H1 (cell line): ENCODE results near the gene TPSG1. TPM values are rescaled to one million over a fixed set of nuclear protein-coding genes. Genes with fewer than 3 reads are reported as not detected.

Experiments used
- CTCF ChIA-PET: fragments of 300-600 bp; sonication (Branson Sonifier 250); formaldehyde crosslinking; loops from one replicate; lab custom pipeline; 2021; ENCODE audit not compliant: partially characterized antibody; lab: Charles Lee
- POLR2A ChIA-PET: fragments of 300-600 bp; sonication (Branson Sonifier 250); formaldehyde crosslinking; loops from one replicate; lab custom pipeline; 2021; ENCODE audit warnings: inconsistent platforms; ENCODE audit not compliant: partially characterized antibody; lab: Charles Lee
- DNase-seq, 2 experiments: peaks; one replicate each; pipeline versions ENCODE4 v3.0.0 to v3.0.0-alpha.2; 2010 to 2022; ENCODE audit warnings: low spot score in 2 of 2, low read depth in 1 of 2, mixed read lengths in 1 of 2
- FAIRE-seq: peaks from 2 replicates; lab custom pipeline; 2011; peaks lifted over from hg19 to GRCh38; lab: Jason Lieb, UNC
- H2AFZ ChIP-seq: 2 replicates; pipeline ENCODE4 v1.8.1; 2012; ENCODE audit warnings: low read length, inconsistent platforms
- H2AK5ac ChIP-seq: 2 replicates; pipeline ENCODE4 v1.6.1; 2013; ENCODE audit warnings: low read depth, low read length
- H2BK120ac ChIP-seq: replicated peaks from 2 replicates; pipeline ENCODE3; 2013; ENCODE audit warnings: low read depth, low read length, inconsistent platforms
- H2BK12ac ChIP-seq: 2 replicates; pipeline ENCODE4 v1.6.1; 2013; ENCODE audit warnings: low read depth, low read length
- H2BK15ac ChIP-seq: 2 replicates; pipeline ENCODE4 v1.6.1; 2013; ENCODE audit warnings: low read length
- H2BK20ac ChIP-seq: 2 replicates; pipeline ENCODE4 v1.6.1; 2013; ENCODE audit warnings: low read length
- H2BK5ac ChIP-seq: 2 replicates; pipeline ENCODE4 v1.6.1; 2013; ENCODE audit warnings: low read depth, low read length
- H3K14ac ChIP-seq: 2 replicates; pipeline ENCODE4 v1.6.1; 2013; ENCODE audit warnings: inconsistent platforms; ENCODE audit not compliant: insufficient read length
- H3K18ac ChIP-seq: 2 replicates; pipeline ENCODE4 v1.6.1; 2013; ENCODE audit warnings: low read length; ENCODE audit errors: extremely low read depth
- H3K23ac ChIP-seq: 2 replicates; pipeline ENCODE4 v1.6.1; 2013; ENCODE audit warnings: inconsistent platforms; ENCODE audit not compliant: insufficient read length
- H3K23me2 ChIP-seq: 2 replicates; pipeline ENCODE4 v1.6.1; 2013; ENCODE audit warnings: low read depth, low read length
- H3K27ac ChIP-seq: 2 replicates; pipeline ENCODE4 v1.6.1; 2011; ENCODE audit warnings: low read depth, low read length, inconsistent platforms
- H3K27me3 ChIP-seq, 4 experiments: replicated peaks in 1 of 4; 1 replicate in 1 of 4; 2 replicates in 3 of 4; pipeline versions ENCODE4 v1.6.1 to v1.8.1; 2011 to 2013; ENCODE audit warnings: low read length in 3 of 4, mild to moderate bottlenecking in 3 of 4, inconsistent platforms in 2 of 4, mixed read lengths in 2 of 4, moderate library complexity in 1 of 4; ENCODE audit not compliant: control insufficient read depth in 3 of 4, insufficient read depth in 3 of 4; ENCODE audit errors: extremely low read depth in 1 of 4
- H3K36me3 ChIP-seq, 4 experiments: 2 replicates each; pipeline versions ENCODE4 v1.6.1 to v1.8.1; 2011 to 2013; ENCODE audit warnings: mild to moderate bottlenecking in 4 of 4, low read length in 3 of 4, moderate library complexity in 2 of 4, control low read depth in 1 of 4, inconsistent platforms in 1 of 4; ENCODE audit not compliant: insufficient read depth in 4 of 4, control insufficient read depth in 2 of 4
- H3K4ac ChIP-seq: replicated peaks from 2 replicates; pipeline ENCODE3; 2013; ENCODE audit warnings: low read length, low read depth, mixed read lengths, inconsistent platforms; ENCODE audit not compliant: insufficient read length
- H3K4me1 ChIP-seq, 4 experiments: replicated peaks in 1 of 4; 1 replicate in 1 of 4; 2 replicates in 3 of 4; pipeline versions ENCODE4 v1.6.1 to v1.8.1; 2011 to 2013; ENCODE audit warnings: low read length in 3 of 4, inconsistent platforms in 2 of 4, mixed read lengths in 1 of 4; ENCODE audit not compliant: insufficient read depth in 4 of 4, control insufficient read depth in 3 of 4
- H3K4me2 ChIP-seq, 2 experiments: 2 replicates each; pipeline versions ENCODE4 v1.6.1 to v1.8.1; 2011 to 2013; ENCODE audit warnings: low read depth in 2 of 2, low read length in 2 of 2, control low read depth in 1 of 2, inconsistent platforms in 1 of 2, mild to moderate bottlenecking in 1 of 2; ENCODE audit not compliant: insufficient read depth in 1 of 2
- H3K4me3 ChIP-seq, 4 experiments: fragments of 200-600, 300-600 bp in 1 of 4; sonication (generic), shearing (Covaris generic), sonication (Bioruptor Twin) in 1 of 4; 2 replicates each; pipeline versions ENCODE4 v1.5.1 to v1.8.1; 2011 to 2016; ENCODE audit warnings: low read length in 4 of 4, low read depth in 3 of 4, control low read depth in 2 of 4, inconsistent platforms in 2 of 4, mild to moderate bottlenecking in 2 of 4, mixed read lengths in 1 of 4, moderate library complexity in 1 of 4; ENCODE audit not compliant: insufficient read depth in 2 of 4; ENCODE audit errors: extremely low read depth in 1 of 4
- H3K56ac ChIP-seq: replicated peaks from 2 replicates; pipeline ENCODE3; 2013; ENCODE audit warnings: low read depth, mild to moderate bottlenecking, mixed read lengths, low read length, inconsistent platforms; ENCODE audit not compliant: insufficient read length
- H3K79me1 ChIP-seq: 2 replicates; pipeline ENCODE4 v1.6.1; 2013; ENCODE audit warnings: low read depth, low read length, control low read depth
- H3K79me2 ChIP-seq, 2 experiments: 2 replicates each; pipeline versions ENCODE4 v1.6.1 to v1.8.1; 2012 to 2013; ENCODE audit warnings: low read length in 2 of 2, mild to moderate bottlenecking in 2 of 2, inconsistent platforms in 1 of 2; ENCODE audit not compliant: insufficient read depth in 2 of 2, control insufficient read depth in 1 of 2
- H3K9ac ChIP-seq, 4 experiments: replicated peaks in 1 of 4; 1 replicate in 1 of 4; 2 replicates in 3 of 4; pipeline versions ENCODE4 v1.6.1 to v1.8.1; 2011 to 2013; ENCODE audit warnings: low read depth in 3 of 4, low read length in 3 of 4, control low read depth in 2 of 4, mild to moderate bottlenecking in 2 of 4, moderate library complexity in 2 of 4, inconsistent platforms in 1 of 4; ENCODE audit errors: extremely low read depth in 1 of 4
- H3K9me3 ChIP-seq, 2 experiments: 2 replicates each; pipeline versions ENCODE4 v1.6.1 to v1.8.1; 2012 to 2013; ENCODE audit warnings: mild to moderate bottlenecking in 2 of 2, moderate library complexity in 2 of 2, control low read depth in 1 of 2, inconsistent platforms in 1 of 2, low read depth in 1 of 2, low read length in 1 of 2, mixed read lengths in 1 of 2; ENCODE audit not compliant: insufficient read depth in 2 of 2
- H4K20me1 ChIP-seq, 2 experiments: replicated peaks in 1 of 2; 2 replicates each; pipeline versions ENCODE3 to v1.8.1; 2011 to 2013; ENCODE audit warnings: inconsistent platforms in 2 of 2, low read length in 2 of 2, mild to moderate bottlenecking in 1 of 2; ENCODE audit not compliant: insufficient read depth in 2 of 2, control insufficient read depth in 1 of 2
- H4K5ac ChIP-seq: 2 replicates; pipeline ENCODE4 v1.6.1; 2013; ENCODE audit warnings: low read length, low read depth, mixed read lengths, inconsistent platforms; ENCODE audit not compliant: insufficient read length
- H4K8ac ChIP-seq: 2 replicates; pipeline ENCODE4 v1.8.0; 2013; ENCODE audit warnings: mild to moderate bottlenecking, moderate library complexity, low read length, inconsistent platforms; ENCODE audit not compliant: insufficient read depth; ENCODE audit errors: extremely low read depth
- H4K91ac ChIP-seq: replicated peaks from 2 replicates; pipeline ENCODE3; 2013; ENCODE audit warnings: low read length, mixed read lengths, inconsistent platforms; ENCODE audit not compliant: insufficient read length
- NRF1 ChIP-seq: IDR thresholded peaks from 2 replicates; pipeline ENCODE4 v1.6.1; 2011; ENCODE audit warnings: mild to moderate bottlenecking, low read depth, low read length, improper control_type of control experiment
- WGBS, 2 experiments: shearing (Covaris generic) in 1 of 2; methylation state at CpG; one replicate each; pipeline versions ENCODE4 v1.1.6 to v1.1.7; 2013 to 2015; ENCODE audit warnings: low lambda C conversion rate in 2 of 2, mixed read lengths in 2 of 2, inconsistent platforms in 1 of 2, low coverage in 1 of 2, missing lambda C conversion rate in 1 of 2; ENCODE audit not compliant: insufficient replicate concordance in 2 of 2, insufficient coverage in 1 of 2, insufficient read length in 1 of 2; ENCODE audit errors: extremely low coverage in 1 of 2, missing lambda C conversion rate in 1 of 2; 5-methylcytosine and 5-hydroxymethylcytosine counted together
- polyA plus RNA-seq, 7 experiments: library from polyadenylated mRNA; depleted of rRNA in 3 of 7; stranded (reverse) in 5 of 7; unstranded in 2 of 7; fragments of >200 nt in 5 of 7; fragments of 200-250 nt in 2 of 7; gene quantifications; 1 replicate in 5 of 7; 2 replicates in 1 of 7; 4 replicates in 1 of 7; pipeline versions ENCODE4 v1.2.1 to v1.2.3, GENCODE V29; 2011 to 2013; ENCODE audit warnings: missing spikeins in 2 of 7, mixed read lengths in 2 of 7
- total RNA-seq: library from RNA; stranded (reverse); fragmentation: NEBNext Ultra II Directional; extraction: Animal tissue kit (Norgen Biotek cat#: 25700); gene quantifications from 2 replicates; pipeline ENCODE4 v1.2.1, GENCODE V29; 2021

The TPSG1 gene
- total and polyA plus RNA-seq, 2 of the 8 experiments (the other 6 are each of a cell fraction or from before 2014, with no cell fraction given), result not detected

DNA sequence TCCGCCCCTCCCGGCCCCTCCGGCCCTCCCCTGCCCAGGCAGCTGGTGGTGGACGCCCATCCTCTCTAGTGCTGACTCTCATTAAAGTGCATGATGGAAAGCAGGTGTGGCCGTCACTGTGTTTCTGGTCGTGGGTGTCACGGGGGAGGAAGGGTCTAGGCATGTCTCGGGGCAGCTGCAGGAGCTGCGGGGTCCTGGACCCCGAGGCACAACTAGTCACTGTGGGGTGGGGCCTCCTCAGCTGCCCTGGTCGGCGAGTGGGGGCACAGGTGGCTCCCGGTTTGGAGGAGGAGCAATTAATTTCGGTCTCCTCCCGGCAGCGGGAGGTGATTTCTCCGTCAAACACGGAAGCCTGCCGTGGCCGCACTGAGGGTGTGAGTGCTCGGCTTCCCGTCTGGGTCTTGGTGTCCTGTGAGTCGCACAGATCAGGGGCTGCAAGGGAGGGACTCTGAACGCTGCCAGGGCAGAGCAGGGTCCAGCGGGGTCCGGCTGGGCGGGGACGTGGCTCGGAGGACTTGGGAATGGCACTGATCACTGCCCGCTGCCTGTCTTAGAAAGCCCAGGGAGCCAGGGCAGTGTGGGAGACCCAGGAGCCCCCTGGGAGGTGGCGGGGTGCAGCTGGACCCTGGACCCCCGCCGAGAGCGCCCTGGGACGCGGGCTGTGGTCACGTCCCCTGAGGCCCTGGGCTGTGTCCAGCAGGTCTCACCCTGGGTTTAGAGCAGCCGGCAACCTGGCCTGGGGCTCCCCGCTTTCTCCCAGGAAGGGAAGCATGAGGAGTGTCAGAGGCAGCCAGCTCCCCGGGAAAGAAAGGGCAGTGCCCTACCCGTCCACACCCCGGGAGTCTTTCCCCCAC lies 34.1 kb upstream of the TPSG1 start:
- peak overlapping the region; percentile 68; the same call in 1 of the 2 replicates for H2BK12ac ChIP-seq
- H3K4ac ChIP-seq, result no peak overlapping the region
- no peaks in the 10 kb centered on the region for H3K79me1 ChIP-seq
- peak overlapping the region; percentile 52; the same call in 1 of the 2 replicates for H2BK5ac ChIP-seq
- H4K5ac ChIP-seq, result no peak overlapping the region
- H3K36me3 ChIP-seq, result no peaks in the 10 kb centered on the region
- peak overlapping the region; percentile 31 to 72; a peak in 3 of 4 replicates for H3K4me2 ChIP-seq
- no peak overlapping the region for H2AK5ac ChIP-seq
- ChIA-PET POLR2A (interaction anchor here (0.8 kb wide), 1 partner anchor 73 kb away, joined by 3 read pairs; no protein-coding TSS in a partner anchor), CTCF (interaction anchor here (1.0 kb wide), 2 partner anchors 24 to 80 kb away, joined by 3 read pairs; no protein-coding TSS in a partner anchor)
- no peaks in the 10 kb centered on the region for H4K20me1 ChIP-seq
- no peaks in the 10 kb centered on the region for H3K23me2 ChIP-seq
- peak overlapping the region; percentile 79; the same call in 1 of the 2 replicates for H4K8ac ChIP-seq
- H3K4me1 ChIP-seq, result peaks cover 0 to 11% (median 8%) of the 10 kb centered on the region in 4 experiments; a peak in 6 of 7 replicates
- DNase-seq, result no peak
- H3K9ac ChIP-seq, result no peak overlapping the region
- H2BK120ac ChIP-seq, result peak overlapping the region; percentile 54
- no peaks in the 10 kb centered on the region for H3K9me3 ChIP-seq
- H3K27ac ChIP-seq, result no peak overlapping the region
- no peak for FAIRE-seq
- peak overlapping the region; percentile 48; the same call in 1 of the 2 replicates for H3K18ac ChIP-seq
- peaks cover 0 to 28% (median 14%) of the 10 kb centered on the region in 4 experiments; a peak in 5 of 7 replicates for H3K27me3 ChIP-seq
- H3K79me2 ChIP-seq, result no peaks in the 10 kb centered on the region
- WGBS, 2 experiments, result 44% methylated on average over 34 of the region's 42 CpGs; no CpG with 5 or more reads in 1 of the 2 experiments
- H3K56ac ChIP-seq, result no peak overlapping the region
- H2AFZ ChIP-seq, result no peak overlapping the region
- H2BK20ac ChIP-seq, result no peak overlapping the region
- no peak overlapping the region for H3K14ac ChIP-seq
- peak overlapping the region; percentile 40 for H4K91ac ChIP-seq
- H2BK15ac ChIP-seq, result peak overlapping the region; percentile 72; the same call in 1 of the 2 replicates
- H3K23ac ChIP-seq, result no peak overlapping the region
- H3K4me3 ChIP-seq, result peak overlapping the region in 2 of 4 experiments; percentile 23 to 54; a peak in 3 of 8 replicates
- TF ChIP-seq NRF1, result no peak
